Neural progenitor cell (in vitro differentiated cells): Measurements from ENCODE around the gene TBC1D1. TPM values are rescaled to one million over a fixed set of nuclear protein-coding genes. Genes with fewer than 3 reads are reported as not detected.

Source experiments
- DNase-seq: peaks from one replicate; pipeline ENCODE4 v3.0.0-alpha.2; 2016; ENCODE audit warnings: low spot score
- H2AFZ ChIP-seq: fragments of 200-600 bp; sonication (generic); replicated peaks from 2 replicates; pipeline ENCODE4 v1.6.1; 2016; ENCODE audit warnings: antibody characterized with exemption
- H3F3A ChIP-seq: fragments of 200-600 bp; sonication (generic); 2 replicates; pipeline ENCODE4 v1.6.1; 2016; ENCODE audit warnings: antibody characterized with exemption, low read depth
- H3K27ac ChIP-seq: fragments of 200-600 bp; sonication (generic); 2 replicates; pipeline ENCODE4 v1.5.1; 2016; ENCODE audit warnings: mild to moderate bottlenecking
- H3K27me3 ChIP-seq: fragments of 200-600 bp; sonication (generic); 2 replicates; pipeline ENCODE4 v1.6.1; 2016; ENCODE audit warnings: mild to moderate bottlenecking, moderate library complexity
- H3K36me3 ChIP-seq: fragments of 200-600 bp; sonication (generic); 2 replicates; pipeline ENCODE4 v1.5.1; 2016
- H3K4me1 ChIP-seq: fragments of 200-600 bp; sonication (generic); 2 replicates; pipeline ENCODE4 v1.6.1; 2016; ENCODE audit warnings: mixed run types
- H3K4me2 ChIP-seq: fragments of 200-600 bp; sonication (generic); 2 replicates; pipeline ENCODE4 v1.6.1; 2016
- H3K4me3 ChIP-seq: fragments of 200-600 bp; sonication (generic); 2 replicates; pipeline ENCODE4 v1.5.1; 2016
- H3K79me2 ChIP-seq: fragments of 200-600 bp; sonication (generic); 2 replicates; pipeline ENCODE4 v1.6.1; 2016; ENCODE audit warnings: low read depth
- H3K9ac ChIP-seq: fragments of 200-600 bp; sonication (generic); 2 replicates; pipeline ENCODE4 v1.6.1; 2016
- H3K9me3 ChIP-seq: fragments of 200-600 bp; sonication (generic); 2 replicates; pipeline ENCODE4 v1.5.1; 2016; ENCODE audit warnings: low read depth
- H4K20me1 ChIP-seq: fragments of 200-600 bp; sonication (generic); 2 replicates; pipeline ENCODE4 v1.6.1; 2016; ENCODE audit warnings: low read depth
- H3K27ac Mint-ChIP-seq: 3 replicates; pipeline ENCODE4 v1.8.0; 2021; ENCODE audit warnings: mixed read lengths
- H3K27me3 Mint-ChIP-seq: 2 replicates; pipeline ENCODE4 v1.8.0; 2022; ENCODE audit warnings: low read depth, mild to moderate bottlenecking, inconsistent platforms, moderate library complexity, mixed read lengths; ENCODE audit not compliant: insufficient read depth
- H3K36me3 Mint-ChIP-seq: 3 replicates; pipeline ENCODE4 v1.8.0; 2021; ENCODE audit warnings: mixed read lengths
- H3K4me1 Mint-ChIP-seq: 3 replicates; pipeline ENCODE4 v1.8.0; 2021; ENCODE audit warnings: mixed read lengths
- H3K4me3 Mint-ChIP-seq: 3 replicates; pipeline ENCODE4 v1.8.0; 2021; ENCODE audit warnings: mild to moderate bottlenecking, moderate library complexity, mixed read lengths
- H3K9me3 Mint-ChIP-seq: 3 replicates; pipeline ENCODE4 v1.8.0; 2020; ENCODE audit warnings: mixed read lengths
- CTCF ChIP-seq: fragments of 200-600 bp; sonication (generic); IDR thresholded peaks from 2 replicates; pipeline ENCODE4 v1.5.1; 2017; ENCODE audit warnings: antibody characterized with exemption, mild to moderate bottlenecking
- EZH2 ChIP-seq: fragments of 200-600 bp; sonication (generic); IDR thresholded peaks from 2 replicates; pipeline ENCODE4 v1.6.1; 2017; ENCODE audit warnings: antibody characterized with exemption, mild to moderate bottlenecking, moderate library complexity
- EZH2phosphoT487 ChIP-seq: fragments of 200-600 bp; sonication (generic); IDR thresholded peaks from 2 replicates; pipeline ENCODE4 v1.6.1; 2017; ENCODE audit warnings: antibody characterized with exemption
- total RNA-seq: library from RNA; depleted of rRNA; stranded (reverse); fragments of >200 nt; gene quantifications from 2 replicates; pipeline ENCODE4 v1.2.3, GENCODE V29; 2015; ENCODE audit warnings: low replicate concordance

The TBC1D1 gene
- total RNA-seq, 1 donor from 2014 or later = 208 TPM

- Histone ChIP-seq H3K9me3 (no peaks in the 10 kb centered on the region), H3K4me3 (no peak overlapping the region), H3K79me2 (no peaks in the 10 kb centered on the region), H3K27me3 (no peaks in the 10 kb centered on the region), H3K36me3 (no peaks in the 10 kb centered on the region), H3K9ac (no peak overlapping the region), H2AFZ (no peak overlapping the region), H3K27ac (no peak overlapping the region), H4K20me1 (no peaks in the 10 kb centered on the region), H3K4me2 (no peak overlapping the region), H3F3A (no peaks in the 10 kb centered on the region), H3K4me1 (no peaks in the 10 kb centered on the region)
- Mint-ChIP-seq H3K36me3 (no peaks in the 10 kb centered on the region), H3K27ac (no peak overlapping the region), H3K27me3 (no peaks in the 10 kb centered on the region), H3K4me3 (no peak overlapping the region), H3K4me1 (peaks cover 5% of the 10 kb centered on the region), H3K9me3 (no peaks in the 10 kb centered on the region)
- TF ChIP-seq EZH2 = no peak
- TF ChIP-seq CTCF = no peak
- no peak for TF ChIP-seq EZH2phosphoT487
- no peak for DNase-seq
Measured at GRCh38 chr4:37914539-37914938, 23.7 kb downstream of the TBC1D1 start.

GRCh38 chr4:37917388-37917787 lies 26.5 kb downstream of the TBC1D1 start:
- H3K27ac ChIP-seq = no peak overlapping the region
- peaks cover 2% of the 10 kb centered on the region for H3K4me1 Mint-ChIP-seq
- TF ChIP-seq EZH2phosphoT487 (no peak), CTCF (no peak), EZH2 (no peak)

GRCh38 chr4:37918653-37919052 lies 27.8 kb downstream of the TBC1D1 start:
- no peaks in the 10 kb centered on the region for H3K79me2 ChIP-seq
- H3F3A ChIP-seq = no peaks in the 10 kb centered on the region
- H4K20me1 ChIP-seq = no peaks in the 10 kb centered on the region
- no peaks in the 10 kb centered on the region for H3K36me3 ChIP-seq
- H3K4me3 ChIP-seq = no peak overlapping the region
- no peaks in the 10 kb centered on the region for H3K27me3 ChIP-seq
- H3K27ac ChIP-seq = no peak overlapping the region
- H3K4me1 ChIP-seq = no peaks in the 10 kb centered on the region
- H3K9me3 ChIP-seq = no peaks in the 10 kb centered on the region
- peaks cover 2% of the 10 kb centered on the region for H3K4me1 Mint-ChIP-seq
- H3K9me3 Mint-ChIP-seq = no peaks in the 10 kb centered on the region
- H3K4me3 Mint-ChIP-seq = no peak overlapping the region
- peaks cover 6% of the 10 kb centered on the region for H3K27me3 Mint-ChIP-seq
- DNase-seq = no peak
- H2AFZ ChIP-seq = no peak overlapping the region
- no peak overlapping the region for H3K9ac ChIP-seq
- H3K27ac Mint-ChIP-seq = no peak overlapping the region
- TF ChIP-seq EZH2 (no peak), CTCF (no peak), EZH2phosphoT487 (no peak)
- no peak overlapping the region for H3K4me2 ChIP-seq
- H3K36me3 Mint-ChIP-seq = no peaks in the 10 kb centered on the region

More at GRCh38 chr4:37917388-37917787, 26.5 kb downstream of the TBC1D1 start:
- Histone ChIP-seq H2AFZ (no peak overlapping the region), H3K36me3 (no peaks in the 10 kb centered on the region), H3K27me3 (no peaks in the 10 kb centered on the region), H3K9me3 (no peaks in the 10 kb centered on the region), H3F3A (no peaks in the 10 kb centered on the region), H3K4me3 (no peak overlapping the region), H3K4me1 (no peaks in the 10 kb centered on the region), H3K4me2 (no peak overlapping the region), H3K79me2 (no peaks in the 10 kb centered on the region), H4K20me1 (no peaks in the 10 kb centered on the region), H3K9ac (no peak overlapping the region)
- Mint-ChIP-seq H3K27ac (no peak overlapping the region), H3K27me3 (no peaks in the 10 kb centered on the region), H3K9me3 (no peaks in the 10 kb centered on the region), H3K4me3 (no peak overlapping the region), H3K36me3 (no peaks in the 10 kb centered on the region)
- no peak for DNase-seq
